MM.1S (cell line): ENCODE measurements around the gene MIP.

Source experiments
- CTCF ChIP-seq: fragments of 300-600 bp; sonication (generic); IDR thresholded peaks from 2 replicates; pipeline ENCODE4 v1.5.1; 2016; ENCODE audit warnings: antibody characterized with exemption, low read length, mixed read lengths
- EZH2 ChIP-seq: fragments of 300-600 bp; sonication (generic); optimal IDR thresholded peaks from 2 replicates; pipeline ENCODE3; 2017; ENCODE audit warnings: low read depth, mild to moderate bottlenecking, antibody characterized with exemption, low read length, mixed read lengths

- TF ChIP-seq CTCF (no peak), EZH2 (no peak)
Measured at GRCh38 chr12:56425940-56426438, 28.5 kb downstream of the MIP start.
